Body of pancreas (tissue), 4 donors: ENCODE results near the gene LPCAT1. TPM values are rescaled to one million over a fixed set of nuclear protein-coding genes. Genes with fewer than 3 reads are reported as not detected.

Experiments used
- ATAC-seq: fragments of 150-250 bp; one replicate; pipeline ENCODE4 v1.9.1; 2016
- DNase-seq, 4 donors: peaks; one replicate each; pipeline ENCODE4 v3.0.0-alpha.2; 2019
- H3K27ac ChIP-seq, 4 donors: fragments of 200-600 bp; sonication (generic); 1 replicate in 3 of 4; 2 replicates in 1 of 4; pipeline versions ENCODE4 v1.5.1 to v1.6.1; 2016 to 2019; ENCODE audit warnings: mild to moderate bottlenecking in 1 of 4, mixed read lengths in 1 of 4, moderate library complexity in 1 of 4
- H3K27me3 ChIP-seq, 2 donors: fragments of 200-600 bp; sonication (generic); one replicate each; pipeline ENCODE4 v1.6.0; 2016; ENCODE audit warnings: mild to moderate bottlenecking in 1 of 2
- H3K36me3 ChIP-seq, 2 donors: fragments of 200-600 bp; sonication (generic); replicated peaks in 1 of 2; 2 replicates each; pipeline ENCODE4 v1.5.1; 2016; ENCODE audit warnings: low read depth in 2 of 2; ENCODE audit not compliant: insufficient read depth in 1 of 2
- H3K4me1 ChIP-seq: fragments of 200-600 bp; sonication (generic); one replicate; pipeline ENCODE4 v1.6.0; 2016
- H3K4me3 ChIP-seq, 2 donors: fragments of 200-600 bp; sonication (generic); 1 replicate in 1 of 2; 2 replicates in 1 of 2; pipeline ENCODE4 v1.5.1; 2016 to 2019
- H3K9me3 ChIP-seq, 3 donors: fragments of 200-600 bp; sonication (generic); 1 replicate in 2 of 3; 2 replicates in 1 of 3; pipeline ENCODE4 v1.5.1; 2016
- POLR2A ChIP-seq, 3 donors: fragments of 450-650 bp; IDR thresholded peaks; one replicate each; pipeline ENCODE4 v1.6.1; 2016; ENCODE audit warnings: antibody characterized with exemption in 3 of 3, mild to moderate bottlenecking in 2 of 3
- WGBS, 2 donors: methylation state at CpG; one replicate each; pipeline ENCODE4 v1.1.5; 2017; 5-methylcytosine and 5-hydroxymethylcytosine counted together
- intact Hi-C: fragments of 100-400 bp; cut with DNase I; formaldehyde crosslinking; loops from one replicate; pipeline ENCODE4 v1.15.1; 2023
- total RNA-seq, 2 donors: library from RNA; depleted of rRNA; stranded (reverse); fragments of >200 nt; gene quantifications; one replicate each; pipeline ENCODE4 v1.1.0, GENCODE V29; 2016
- TF ChIP-seq, protein P1 (sequence below), 7 experiments: fragments of 450-650 bp in 4 of 7; fragments of 200-600 bp in 3 of 7; sonication (generic) in 3 of 7; IDR thresholded peaks; one replicate each; pipeline ENCODE4 v1.5.1; 2016 to 2019; ENCODE audit warnings: antibody characterized with exemption in 7 of 7

The LPCAT1 gene
- total RNA-seq, 2 donors from 2014 or later, result 17.1 to 21.5 TPM

DNA sequence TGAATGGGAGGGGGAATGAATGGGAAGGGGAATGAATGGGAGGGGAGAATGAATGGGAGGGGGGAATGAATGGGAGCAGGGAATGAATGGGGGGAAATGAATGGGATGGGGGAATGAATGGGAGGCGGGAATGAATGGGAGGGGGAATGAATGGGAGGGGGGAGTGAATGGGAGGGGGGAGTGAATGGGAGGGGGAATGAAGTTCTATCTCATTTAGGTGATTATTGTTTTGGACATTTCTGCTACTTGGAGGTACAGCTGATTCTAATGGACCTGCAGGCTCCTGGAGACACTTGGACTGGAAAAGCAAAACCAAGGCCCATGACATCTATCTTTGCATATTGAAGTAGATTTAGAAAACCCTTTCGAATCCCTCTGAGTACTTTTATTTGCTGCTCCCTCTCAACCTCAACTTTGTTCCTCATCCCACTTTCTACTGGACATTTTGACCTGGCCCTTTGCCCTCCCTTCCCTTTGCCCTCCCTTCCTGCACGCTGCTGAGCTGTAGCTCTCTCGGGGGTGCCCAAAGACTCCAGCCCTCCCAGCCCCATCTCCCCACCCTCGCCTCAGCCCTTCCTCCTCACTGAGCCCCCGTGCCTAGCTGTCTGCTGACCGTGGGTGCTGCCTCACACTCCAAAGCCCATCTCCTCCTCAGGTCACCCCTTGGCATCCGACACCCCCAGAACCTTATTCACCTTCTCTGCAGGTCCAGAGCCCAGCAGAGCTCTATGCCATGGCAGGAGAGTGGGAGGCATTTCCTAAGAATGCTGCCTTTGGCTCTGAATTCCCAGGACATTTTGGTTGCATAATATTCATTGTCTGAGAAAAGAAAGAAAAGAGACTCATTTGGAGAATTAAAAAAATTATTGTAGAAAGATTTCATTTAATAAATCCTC is 19.9 kb upstream of the LPCAT1 start:
- Histone ChIP-seq H3K27me3 (no peaks in the 10 kb centered on the region), H3K36me3 (no peaks in the 10 kb centered on the region), H3K4me1 (no peaks in the 10 kb centered on the region), H3K9me3 (no peaks in the 10 kb centered on the region), H3K4me3 (no peak overlapping the region), H3K27ac (no peak overlapping the region)
- intact Hi-C loops, result no loop called here
- 82 to 88% methylated on average over 8 of the region's 8 CpGs for WGBS, 2 donors
- DNase-seq (no peak), ATAC-seq (no peak)
- TF ChIP-seq, protein P1, sequence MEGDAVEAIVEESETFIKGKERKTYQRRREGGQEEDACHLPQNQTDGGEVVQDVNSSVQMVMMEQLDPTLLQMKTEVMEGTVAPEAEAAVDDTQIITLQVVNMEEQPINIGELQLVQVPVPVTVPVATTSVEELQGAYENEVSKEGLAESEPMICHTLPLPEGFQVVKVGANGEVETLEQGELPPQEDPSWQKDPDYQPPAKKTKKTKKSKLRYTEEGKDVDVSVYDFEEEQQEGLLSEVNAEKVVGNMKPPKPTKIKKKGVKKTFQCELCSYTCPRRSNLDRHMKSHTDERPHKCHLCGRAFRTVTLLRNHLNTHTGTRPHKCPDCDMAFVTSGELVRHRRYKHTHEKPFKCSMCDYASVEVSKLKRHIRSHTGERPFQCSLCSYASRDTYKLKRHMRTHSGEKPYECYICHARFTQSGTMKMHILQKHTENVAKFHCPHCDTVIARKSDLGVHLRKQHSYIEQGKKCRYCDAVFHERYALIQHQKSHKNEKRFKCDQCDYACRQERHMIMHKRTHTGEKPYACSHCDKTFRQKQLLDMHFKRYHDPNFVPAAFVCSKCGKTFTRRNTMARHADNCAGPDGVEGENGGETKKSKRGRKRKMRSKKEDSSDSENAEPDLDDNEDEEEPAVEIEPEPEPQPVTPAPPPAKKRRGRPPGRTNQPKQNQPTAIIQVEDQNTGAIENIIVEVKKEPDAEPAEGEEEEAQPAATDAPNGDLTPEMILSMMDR (IDR thresholded peaks at IDR 0.05), result no peak
- TF ChIP-seq POLR2A (IDR thresholded peaks at IDR 0.05), result no peak

DNA sequence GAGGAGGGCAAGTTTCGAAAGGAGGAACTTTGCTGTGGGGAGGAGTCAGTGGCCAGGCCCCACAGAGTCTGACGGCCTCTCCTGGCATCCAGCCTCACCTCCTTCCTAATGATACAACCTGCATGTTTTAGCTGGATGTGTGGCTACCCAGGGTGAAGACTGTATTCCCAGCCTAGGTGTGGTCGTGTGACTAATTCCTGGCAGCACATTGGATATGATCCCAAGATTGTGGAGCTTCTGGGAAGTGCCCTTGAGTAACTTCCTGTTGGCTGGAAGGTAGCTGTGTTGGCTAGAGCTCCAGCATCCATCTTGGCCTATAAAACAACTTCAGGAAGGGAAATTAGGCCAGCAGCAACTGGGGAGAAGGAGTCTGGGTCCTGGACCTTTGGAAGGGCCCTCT is 19.0 kb upstream of the LPCAT1 start:
- H3K4me3 ChIP-seq, result no peak overlapping the region
- intact Hi-C loops, result no loop called here
- no peaks in the 10 kb centered on the region for H3K36me3 ChIP-seq
- H3K4me1 ChIP-seq, result no peaks in the 10 kb centered on the region
- DNase-seq (peak in 3 of 4 donors; percentile 26 to 59 (median 28)), ATAC-seq (peak; percentile 81)
- no peak overlapping the region for H3K27ac ChIP-seq
- 57 to 58% methylated on average over 3 of the region's 3 CpGs for WGBS, 2 donors
- TF ChIP-seq POLR2A (IDR thresholded peaks at IDR 0.05), result no peak
- TF ChIP-seq, protein P1 (IDR thresholded peaks at IDR 0.05), result no peak
- no peaks in the 10 kb centered on the region for H3K27me3 ChIP-seq
- no peaks in the 10 kb centered on the region for H3K9me3 ChIP-seq

DNA sequence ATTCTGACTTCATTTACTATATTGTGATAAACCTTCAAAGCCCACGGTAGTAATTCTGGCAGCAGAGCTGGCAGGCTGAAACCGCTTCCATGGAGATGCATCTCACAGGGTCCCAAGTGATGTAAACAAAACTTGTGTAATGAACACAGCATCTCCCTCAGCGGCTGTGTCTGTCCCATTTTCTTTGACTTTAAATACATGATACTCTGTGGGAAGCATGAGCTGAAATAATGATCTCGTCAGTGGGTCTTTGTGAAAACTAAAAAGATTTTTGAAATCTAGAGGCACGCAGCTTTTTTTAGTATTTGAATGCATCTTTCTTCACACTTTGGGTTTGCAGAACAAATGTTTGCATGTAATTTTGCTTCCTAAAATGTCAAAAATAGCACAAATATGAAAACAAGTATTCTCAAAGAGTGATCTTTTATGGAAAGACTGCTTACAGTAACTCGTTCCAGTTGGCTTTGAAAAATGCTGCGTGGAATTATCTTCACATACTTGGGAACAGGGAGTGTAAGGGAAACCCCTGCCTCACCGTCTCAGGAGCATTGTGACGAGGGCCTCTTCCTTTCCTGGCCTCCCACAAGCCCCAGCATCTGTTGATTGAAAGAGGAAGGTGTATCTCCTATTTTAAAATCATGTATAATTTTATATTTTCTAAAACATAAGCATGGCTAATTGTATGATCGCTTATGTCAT is 18.1 kb upstream of the LPCAT1 start:
- no peak for DNase-seq
- WGBS, 2 donors, result 60 to 73% methylated on average over 10 of the region's 10 CpGs
- TF ChIP-seq, protein P1 (IDR thresholded peaks at IDR 0.05), result no peak
- TF ChIP-seq POLR2A (IDR thresholded peaks at IDR 0.05), result no peak
- no peak for ATAC-seq
- no peak overlapping the region for H3K4me3 ChIP-seq
- no peak overlapping the region for H3K27ac ChIP-seq
- intact Hi-C loops, result no loop called here
- no peaks in the 10 kb centered on the region for H3K27me3 ChIP-seq
- H3K36me3 ChIP-seq, result no peaks in the 10 kb centered on the region
- peaks cover 2% of the 10 kb centered on the region for H3K4me1 ChIP-seq
- no peaks in the 10 kb centered on the region for H3K9me3 ChIP-seq

DNA sequence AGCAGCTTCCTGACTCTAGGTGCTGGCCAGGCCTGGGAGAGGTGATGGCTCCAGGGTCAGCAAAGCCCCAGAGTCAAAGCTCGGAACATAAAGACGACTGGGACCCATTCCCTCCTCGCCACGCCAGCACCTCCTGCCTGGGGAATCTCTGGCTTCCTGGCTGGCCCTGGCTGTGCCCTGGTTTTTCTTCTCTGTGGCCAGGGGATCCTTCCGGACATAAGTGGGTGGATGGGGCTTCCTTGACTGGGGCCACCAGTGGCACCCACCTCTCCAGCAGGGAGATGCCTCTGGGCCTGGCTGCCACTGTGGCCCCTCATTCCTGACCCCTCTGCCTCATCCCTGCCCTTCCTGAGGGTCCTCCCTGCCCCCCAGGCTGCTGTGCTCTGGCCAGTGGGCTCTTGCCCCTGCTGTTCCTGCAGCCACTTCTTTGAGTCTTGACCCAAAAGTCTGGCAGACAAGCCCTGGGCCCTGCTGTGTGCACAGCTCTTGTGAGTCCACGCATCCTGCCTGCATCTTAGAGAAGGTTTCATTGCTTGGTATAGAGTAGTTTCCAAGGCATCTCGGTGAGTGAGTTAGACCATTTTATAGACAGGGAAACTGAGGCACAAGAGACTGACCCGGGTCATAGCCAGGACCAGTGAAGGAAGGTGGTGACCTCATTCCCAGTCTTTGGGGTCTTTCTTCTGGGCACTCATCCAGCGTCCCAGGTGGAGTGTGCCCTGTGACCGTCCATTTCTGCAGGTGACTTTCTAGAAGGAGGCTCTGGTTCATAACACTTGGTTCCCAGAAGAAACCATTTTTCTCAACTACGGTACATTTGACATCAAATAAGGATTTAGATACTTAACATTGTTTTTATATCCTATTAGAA is 17.3 kb upstream of the LPCAT1 start:
- WGBS, 2 donors, result 84 to 93% methylated on average over 8 to 11 of the region's 11 CpGs

More for the DNA sequence above, 17.3 kb upstream of the LPCAT1 start:
- TF ChIP-seq, protein P1 (IDR thresholded peaks at IDR 0.05), result no peak
- TF ChIP-seq POLR2A (IDR thresholded peaks at IDR 0.05), result no peak
- Histone ChIP-seq H3K27ac (no peak overlapping the region), H3K9me3 (no peaks in the 10 kb centered on the region), H3K4me1 (peaks cover 7% of the 10 kb centered on the region), H3K27me3 (no peaks in the 10 kb centered on the region), H3K4me3 (no peak overlapping the region), H3K36me3 (no peaks in the 10 kb centered on the region)
- intact Hi-C loops, result no loop called here
- no peak for ATAC-seq
- DNase-seq, result no peak
